Caco-2 (cell line): ENCODE measurements around the gene NFE2. TPM values are rescaled to one million over a fixed set of nuclear protein-coding genes. Genes with fewer than 3 reads are reported as not detected.
A peak's percentile ranks its signal among the peaks of the same experiment; 100 is the strongest.
"Not testable (repeated sequence)": the region's sequence is repeated elsewhere in the genome, so short reads cannot be mapped to it uniquely, and the experiment has no call there.

Experiments used
- BruUV-seq: library from RNA; stranded (reverse); fragments of 400-500 nt; replicated peaks from 2 replicates; lab custom pipeline; 2021; lab: Mats Ljungman, UMichigan
- CTCF ChIA-PET: fragments of 300-600 bp; sonication (Branson Sonifier 250); formaldehyde crosslinking; loops from one replicate; lab custom pipeline; 2022; ENCODE audit warnings: antibody characterized with exemption; lab: Charles Lee
- POLR2A ChIA-PET: fragments of 300-600 bp; sonication (Branson Sonifier 250); formaldehyde crosslinking; loops from one replicate; lab custom pipeline; 2022; ENCODE audit warnings: antibody characterized with exemption; lab: Charles Lee
- DNase-seq, 2 experiments: peaks; one replicate each; pipeline versions ENCODE4 v3.0.0 to v3.0.0-alpha.2; 2020 to 2022
- H3K27me3 ChIP-seq: replicated peaks from 2 replicates; pipeline ENCODE4 v1.6.0; 2011; ENCODE audit warnings: low read length; ENCODE audit not compliant: control insufficient read depth, insufficient read depth
- H3K36me3 ChIP-seq: 2 replicates; pipeline ENCODE4 v1.5.1; 2011; ENCODE audit warnings: low read length; ENCODE audit not compliant: control insufficient read depth, insufficient read depth
- H3K4me1 ChIP-seq: fragments of 250-450 bp; sonication (Bioruptor Pico); 2 replicates; pipeline ENCODE4 v1.5.1; 2020; ENCODE audit warnings: mild to moderate bottlenecking
- H3K4me3 ChIP-seq: 2 replicates; pipeline ENCODE4 v1.5.1; 2011; ENCODE audit warnings: low read depth, mild to moderate bottlenecking, control low read depth, low read length
- H3K9me3 ChIP-seq: fragments of 250-450 bp; sonication (Bioruptor Pico); 2 replicates; pipeline ENCODE4 v1.5.1; 2020; ENCODE audit warnings: mild to moderate bottlenecking, moderate library complexity
- H3K27ac Mint-ChIP-seq: one replicate; pipeline ENCODE4 v1.8.0; 2022; ENCODE audit warnings: mixed read lengths; ENCODE audit not compliant: unreplicated experiment
- H3K27me3 Mint-ChIP-seq: one replicate; pipeline ENCODE4 v1.8.0; 2022; ENCODE audit warnings: mixed read lengths; ENCODE audit not compliant: insufficient read depth, unreplicated experiment
- H3K36me3 Mint-ChIP-seq: one replicate; pipeline ENCODE4 v1.8.0; 2022; ENCODE audit warnings: mild to moderate bottlenecking, mixed read lengths; ENCODE audit not compliant: insufficient read depth, unreplicated experiment
- H3K4me1 Mint-ChIP-seq: one replicate; pipeline ENCODE4 v1.8.0; 2022; ENCODE audit warnings: low read depth, mixed read lengths; ENCODE audit not compliant: unreplicated experiment
- H3K4me3 Mint-ChIP-seq: one replicate; pipeline ENCODE4 v1.8.0; 2022; ENCODE audit warnings: mild to moderate bottlenecking, moderate library complexity, mixed read lengths; ENCODE audit not compliant: unreplicated experiment
- H3K9me3 Mint-ChIP-seq: one replicate; pipeline ENCODE4 v1.8.0; 2022; ENCODE audit warnings: mixed read lengths; ENCODE audit not compliant: unreplicated experiment
- intact Hi-C: fragments of 100-400 bp; cut with micrococcal nuclease; formaldehyde crosslinking; loops from one replicate; pipeline ENCODE4 v1.10.0; 2022; ENCODE audit not compliant: unreplicated experiment
- total RNA-seq: library from RNA; stranded (reverse); gene quantifications from 2 replicates; pipeline ENCODE4 v1.2.3, GENCODE V29; 2022
- TF ChIP-seq, protein P1 (sequence below), 2 experiments: fragments of 200-600 bp in 1 of 2; IDR thresholded peaks; 1 replicate in 1 of 2; 2 replicates in 1 of 2; pipeline versions ENCODE4 v1.5.1 to v1.8.0; 2011 to 2022; ENCODE audit warnings: antibody characterized with exemption in 1 of 2, control low read depth in 1 of 2, inconsistent platforms in 1 of 2, low read depth in 1 of 2, low read length in 1 of 2, mild to moderate bottlenecking in 1 of 2, moderate library complexity in 1 of 2; ENCODE audit not compliant: insufficient read depth in 1 of 2, severe bottlenecking in 1 of 2, unreplicated experiment in 1 of 2

NFE2 gene
- total RNA-seq, 1 experiment from 2014 or later: 6.2 TPM

GRCh38 chr12:54329759-54330158 lies 28.9 kb upstream of the NFE2 start:
- DNase-seq: no peak
- Histone ChIP-seq H3K4me1 (peaks cover 27% of the 10 kb centered on the region), H3K9me3 (no peaks in the 10 kb centered on the region), H3K27me3 (no peaks in the 10 kb centered on the region), H3K4me3 (no peak overlapping the region), H3K36me3 (no peaks in the 10 kb centered on the region)
- Mint-ChIP-seq H3K27ac (peak overlapping the region; percentile 21), H3K36me3 (peaks cover 25% of the 10 kb centered on the region), H3K4me1 (peaks cover 16% of the 10 kb centered on the region), H3K9me3 (no peaks in the 10 kb centered on the region), H3K4me3 (no peak overlapping the region), H3K27me3 (no peaks in the 10 kb centered on the region)
- ChIA-PET CTCF (no interaction called here), POLR2A (no interaction called here)
- no TSS peak for BruUV-seq
- intact Hi-C loops: no loop called here
- TF ChIP-seq, protein P1, sequence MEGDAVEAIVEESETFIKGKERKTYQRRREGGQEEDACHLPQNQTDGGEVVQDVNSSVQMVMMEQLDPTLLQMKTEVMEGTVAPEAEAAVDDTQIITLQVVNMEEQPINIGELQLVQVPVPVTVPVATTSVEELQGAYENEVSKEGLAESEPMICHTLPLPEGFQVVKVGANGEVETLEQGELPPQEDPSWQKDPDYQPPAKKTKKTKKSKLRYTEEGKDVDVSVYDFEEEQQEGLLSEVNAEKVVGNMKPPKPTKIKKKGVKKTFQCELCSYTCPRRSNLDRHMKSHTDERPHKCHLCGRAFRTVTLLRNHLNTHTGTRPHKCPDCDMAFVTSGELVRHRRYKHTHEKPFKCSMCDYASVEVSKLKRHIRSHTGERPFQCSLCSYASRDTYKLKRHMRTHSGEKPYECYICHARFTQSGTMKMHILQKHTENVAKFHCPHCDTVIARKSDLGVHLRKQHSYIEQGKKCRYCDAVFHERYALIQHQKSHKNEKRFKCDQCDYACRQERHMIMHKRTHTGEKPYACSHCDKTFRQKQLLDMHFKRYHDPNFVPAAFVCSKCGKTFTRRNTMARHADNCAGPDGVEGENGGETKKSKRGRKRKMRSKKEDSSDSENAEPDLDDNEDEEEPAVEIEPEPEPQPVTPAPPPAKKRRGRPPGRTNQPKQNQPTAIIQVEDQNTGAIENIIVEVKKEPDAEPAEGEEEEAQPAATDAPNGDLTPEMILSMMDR (IDR thresholded peaks at IDR 0.05; ENCODE audit: insufficient read depth in 1 of 2, low read depth in 1 of 2, low read length in 1 of 2, severe bottlenecking in 1 of 2, unreplicated experiment in 1 of 2): no peak

- intact Hi-C loops: no loop called here
- no peaks in the 10 kb centered on the region for H3K27me3 Mint-ChIP-seq
- Histone ChIP-seq H3K9me3 (no peaks in the 10 kb centered on the region), H3K4me3 (no peak overlapping the region), H3K27me3 (no peaks in the 10 kb centered on the region), H3K36me3 (no peaks in the 10 kb centered on the region), H3K4me1 (peaks cover 27% of the 10 kb centered on the region)
- H3K4me1 Mint-ChIP-seq: peaks cover 22% of the 10 kb centered on the region
- H3K4me3 Mint-ChIP-seq: no peak overlapping the region
- H3K9me3 Mint-ChIP-seq: no peaks in the 10 kb centered on the region
- peaks cover 27% of the 10 kb centered on the region for H3K36me3 Mint-ChIP-seq
- no TSS peak for BruUV-seq
- CTCF ChIA-PET: no interaction called here
- POLR2A ChIA-PET: no interaction called here
- DNase-seq: no peak
- no peak overlapping the region for H3K27ac Mint-ChIP-seq
- TF ChIP-seq, protein P1 (IDR thresholded peaks at IDR 0.05; ENCODE audit: insufficient read depth in 1 of 2, low read depth in 1 of 2, low read length in 1 of 2, severe bottlenecking in 1 of 2, unreplicated experiment in 1 of 2): no peak
These were observed 28.0 kb upstream of the NFE2 start for GRCh38 chr12:54328595-54329337.

- not testable (repeated sequence) for H3K27me3 Mint-ChIP-seq, DNase-seq, H3K9me3 ChIP-seq, H3K27me3 ChIP-seq, H3K36me3 ChIP-seq, H3K9me3 Mint-ChIP-seq
- intact Hi-C loops: loop anchor here (1.0 kb wide), 2 partner anchors 45 to 74 kb away; partner anchors contain the start of genes CBX5 and HNRNPA1
- Mint-ChIP-seq H3K4me3 (peak overlapping the region; percentile 96), H3K27ac (peak overlapping the region; percentile 98), H3K4me1 (peaks cover 19% of the 10 kb centered on the region), H3K36me3 (peaks cover 17% of the 10 kb centered on the region)
- ChIA-PET POLR2A (interaction anchor here (0.5 to 2.0 kb wide), 24 partner anchors 12 to 1826 kb away, joined by 3 to 99 read pairs (median 6); partner anchors contain the start of genes CBX5, HNRNPA1, HOXC5 and HOXC8), CTCF (interaction anchor here (0.5 to 2.4 kb wide), 49 partner anchors 8 to 1863 kb away, joined by 3 to 56 read pairs (median 5); partner anchors contain the start of genes CBX5, HNRNPA1, HOXC13 and HOXC5)
- Histone ChIP-seq H3K4me3 (peak overlapping the region; percentile 74), H3K4me1 (peaks cover 25% of the 10 kb centered on the region)
- TSS peak; percentile 84 for BruUV-seq
These were observed 24.8 kb upstream of the NFE2 start for GRCh38 chr12:54325442-54326109.
